K562 (cell line): ENCODE measurements around the gene BLOC1S4. TPM values are rescaled to one million over a fixed set of nuclear protein-coding genes. Genes with fewer than 3 reads are reported as not detected.

ENCODE experiments used
- ASH1L ChIP-seq: fragments of 450-650 bp; IDR thresholded peaks from 2 replicates; pipeline ENCODE4 v1.6.1; 2018; ENCODE audit warnings: borderline replicate concordance, mild to moderate bottlenecking, low read depth; ENCODE audit not compliant: partially characterized antibody
- ATF3 ChIP-seq, 2 experiments: fragments of 450-650 bp in 1 of 2; sonication (generic) in 1 of 2; formaldehyde crosslinking in 1 of 2; IDR thresholded peaks in 1 of 2; conservative IDR thresholded peaks in 1 of 2; 2 replicates each; pipeline versions ENCODE4 v1.6.1 to v1.8.1; 2016 to 2023; ENCODE audit warnings: mild to moderate bottlenecking in 2 of 2, moderate library complexity in 2 of 2, inconsistent platforms in 1 of 2, missing genetic modification reagents in 1 of 2
- E2F1 ChIP-seq: sonication (generic); formaldehyde crosslinking; IDR thresholded peaks from 2 replicates; pipeline ENCODE4 v1.8.1; 2023; ENCODE audit warnings: mild to moderate bottlenecking, missing genetic modification reagents, moderate library complexity
- EGR1 ChIP-seq: fragments of 450-650 bp; conservative IDR thresholded peaks from 2 replicates; pipeline ENCODE4 v1.6.1; 2017; ENCODE audit warnings: mild to moderate bottlenecking
- EHMT2 ChIP-seq: fragments of 450-650 bp; IDR thresholded peaks from 2 replicates; pipeline ENCODE4 v1.6.1; 2018; ENCODE audit warnings: antibody characterized with exemption
- HMG20B ChIP-seq: fragments of 250-450 bp; sonication (Bioruptor Pico); IDR thresholded peaks from 2 replicates; pipeline ENCODE4 v1.5.0; 2021; ENCODE audit warnings: mild to moderate bottlenecking
- JUN ChIP-seq, 2 experiments: sonication (generic) in 1 of 2; formaldehyde crosslinking in 1 of 2; IDR thresholded peaks; 2 replicates each; pipeline versions ENCODE4 v1.6.1 to v1.8.0; 2012 to 2022; ENCODE audit warnings: borderline replicate concordance in 2 of 2, mild to moderate bottlenecking in 2 of 2, improper control_type of control experiment in 1 of 2, low read depth in 1 of 2, low read length in 1 of 2, missing genetic modification reagents in 1 of 2
- NBN ChIP-seq: fragments of 450-650 bp; IDR thresholded peaks from 2 replicates; pipeline ENCODE4 v1.6.1; 2016; ENCODE audit warnings: low read depth, mild to moderate bottlenecking
- NFIC ChIP-seq: fragments of 450-650 bp; IDR thresholded peaks from 2 replicates; pipeline ENCODE4 v1.6.1; 2017; ENCODE audit warnings: mild to moderate bottlenecking, inconsistent platforms
- NFYB ChIP-seq: IDR thresholded peaks from 2 replicates; pipeline ENCODE4 v1.6.1; 2011; ENCODE audit warnings: mild to moderate bottlenecking, moderate library complexity; ENCODE audit not compliant: insufficient read length; ENCODE audit errors: extremely low read depth
- PHF20 ChIP-seq: fragments of 450-650 bp; IDR thresholded peaks from 2 replicates; pipeline ENCODE4 v1.6.1; 2018; ENCODE audit not compliant: partially characterized antibody
- POLR2A ChIP-seq: fragments of 450-650 bp; conservative IDR thresholded peaks from 2 replicates; pipeline ENCODE4 v1.6.1; 2016
- POLR2B ChIP-seq: fragments of 450-650 bp; IDR thresholded peaks from 2 replicates; pipeline ENCODE4 v1.6.1; 2018; ENCODE audit warnings: low read depth; ENCODE audit not compliant: partially characterized antibody
- RERE ChIP-seq: sonication (generic); formaldehyde crosslinking; IDR thresholded peaks from 2 replicates; pipeline ENCODE4 v1.8.0; 2023; ENCODE audit warnings: missing genetic modification reagents, mild to moderate bottlenecking, borderline replicate concordance
- SIN3A ChIP-seq, 2 experiments: fragments of 150-350 bp in 1 of 2; IDR thresholded peaks; 2 replicates each; pipeline ENCODE4 v1.6.1; 2011 to 2016; ENCODE audit warnings: borderline replicate concordance in 2 of 2, low read depth in 2 of 2, low read length in 2 of 2, mild to moderate bottlenecking in 2 of 2, moderate library complexity in 2 of 2; ENCODE audit not compliant: control insufficient read depth in 1 of 2
- STAG1 ChIP-seq: sonication (generic); formaldehyde crosslinking; IDR thresholded peaks from 2 replicates; pipeline ENCODE4 v1.5.0; 2020; ENCODE audit warnings: missing genetic modification reagents, borderline replicate concordance
- ZKSCAN8 ChIP-seq: fragments of 200-800 bp; sonication (Bioruptor generic); IDR thresholded peaks from 2 replicates; pipeline ENCODE4 v1.6.1; 2016; ENCODE audit warnings: missing genetic modification characterization, missing compliant biosample characterization
- ZNF184 ChIP-seq: sonication (generic); formaldehyde crosslinking; IDR thresholded peaks from 2 replicates; pipeline ENCODE4 v1.5.0; 2020; ENCODE audit warnings: missing genetic modification reagents
- ZNF263 ChIP-seq: sonication (generic); formaldehyde crosslinking; IDR thresholded peaks from 2 replicates; pipeline ENCODE4 v1.8.0; 2022; ENCODE audit warnings: mild to moderate bottlenecking, missing genetic modification reagents, borderline replicate concordance
- ZNF764 ChIP-seq: fragments of 250-450 bp; sonication (Bioruptor Pico); IDR thresholded peaks from 2 replicates; pipeline ENCODE4 v1.4.0; 2020; ENCODE audit warnings: low read depth, mild to moderate bottlenecking, moderate library complexity
- polyA plus RNA-seq, 8 experiments: library from polyadenylated mRNA; depleted of rRNA in 4 of 8; stranded (reverse) in 5 of 8; unstranded in 3 of 8; fragments of >200 nt; fragmentation: Nextera tagmentation in 2 of 8; fragmentation: Illumina TruSeq in 1 of 8; extraction: Ambion mirVana in 2 of 8; extraction: Trizol in 1 of 8; gene quantifications; 2 replicates each; pipeline versions ENCODE4 v1.2.1 to v1.2.3, GENCODE V29; 2011 to 2014; ENCODE audit warnings: inconsistent platforms in 1 of 8, missing spikeins in 1 of 8
- total RNA-seq, 7 experiments: library from RNA; depleted of rRNA in 6 of 7; stranded (reverse); fragments of >200 nt in 6 of 7; fragmentation: Illumina TruSeq in 2 of 7; extraction: Trizol in 2 of 7; gene quantifications; 2 replicates each; pipeline versions ENCODE4 v1.2.1 to v1.2.3, GENCODE V29; 2011 to 2021; ENCODE audit warnings: low replicate concordance in 1 of 7

Gene BLOC1S4
- total and polyA plus RNA-seq, 9 of the 15 experiments (the other 6 are each of a cell fraction or from before 2014, with no cell fraction given): 3.1 to 31.6 (median 11.2) TPM

DNA sequence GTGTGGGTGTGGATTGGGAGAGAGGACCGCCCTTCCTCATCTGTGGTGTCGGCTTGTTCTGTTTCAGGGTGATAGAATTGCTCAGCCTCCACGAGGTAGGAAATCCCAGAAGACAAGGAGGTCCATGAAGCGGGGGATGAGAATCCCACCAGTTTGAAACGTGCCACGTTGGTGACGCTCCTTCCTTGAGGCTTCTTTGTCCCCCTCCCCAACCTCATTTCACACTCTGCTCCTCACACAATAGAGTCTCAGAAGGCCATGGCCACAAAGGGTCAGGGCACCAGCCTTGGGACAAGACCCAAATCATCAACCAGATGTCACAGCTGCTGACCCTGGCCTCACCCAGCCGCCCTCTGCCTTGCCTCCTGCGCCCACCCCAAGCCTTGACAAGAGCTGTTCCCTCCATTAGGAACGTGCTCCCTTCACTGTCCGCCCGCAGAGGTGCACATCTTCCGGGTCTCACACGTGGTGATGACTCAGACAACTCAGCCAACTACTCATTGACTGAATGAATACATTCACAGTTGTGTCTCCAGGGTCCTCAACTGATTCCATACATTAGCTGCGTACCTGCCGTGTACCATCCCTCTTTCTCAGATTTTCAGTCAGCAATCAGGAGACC lies 18.3 kb downstream of the BLOC1S4 start (continued):
- TF ChIP-seq NFIC (no peak), ATF3 (IDR thresholded peaks at IDR 0.05) (peak; percentile 89), ATF3 (CRISPR knock-in tag; conservative IDR thresholded peaks at IDR 0.05) (no peak), EGR1 (peak; percentile 62; the same call in 1 of the 2 replicates), ZNF184 (CRISPR knock-in tag) (no peak), ZNF764 (CRISPR knock-in tag) (no peak), ASH1L (peak; percentile 15), JUN (IDR thresholded peaks at IDR 0.05; ENCODE audit: borderline replicate concordance, low read depth, low read length) (peak; percentile 70), JUN (CRISPR knock-in tag; IDR thresholded peaks at IDR 0.05; ENCODE audit: borderline replicate concordance) (0 out of 2 replicates have a peak, but pooled peaks have one; percentile 33), NFYB (no peak), ZNF263 (CRISPR knock-in tag) (peak; percentile 87), EHMT2 (0 out of 2 replicates have a peak, but pooled peaks have one; percentile 11), STAG1 (CRISPR knock-in tag) (no peak), SIN3A (IDR thresholded peaks at IDR 0.05; ENCODE audit: borderline replicate concordance in 2 of 2, control insufficient read depth in 1 of 2, low read depth in 2 of 2, low read length in 2 of 2) (no peak), HMG20B (CRISPR knock-in tag) (no peak), POLR2B (no peak), NBN (no peak), E2F1 (CRISPR knock-in tag) (no peak), RERE (CRISPR knock-in tag) (no peak), POLR2A (no peak), ZKSCAN8 (no peak), PHF20 (no peak)
